Inferior parietal cortex (tissue), 1 donor: ENCODE measurements around the gene MAMSTR.
"Not testable (repeated sequence)": the region's sequence is repeated elsewhere in the genome, so short reads cannot be mapped to it uniquely, and the experiment has no call there.

Source experiments
- DNase-seq: peaks from one replicate; pipeline ENCODE4 v3.0.0-alpha.2; 2016; ENCODE audit errors: extremely low spot score

The MAMSTR gene

GRCh38 chr19:48686088-48686487 lies 33.4 kb downstream of the MAMSTR start:
- DNase-seq = no peak

- no peak for DNase-seq
Observed at GRCh38 chr19:48685583-48685982, 33.9 kb downstream of the MAMSTR start.

GRCh38 chr19:48683349-48683748 lies 36.2 kb downstream of the MAMSTR start:
- peak; percentile 58 for DNase-seq

GRCh38 chr19:48681127-48681470 lies 38.4 kb downstream of the MAMSTR start:
- peak; percentile 69 for DNase-seq

GRCh38 chr19:48680436-48681126 lies 38.9 kb downstream of the MAMSTR start:
- no peak for DNase-seq

GRCh38 chr19:48680006-48680405 lies 39.5 kb downstream of the MAMSTR start:
- not testable (repeated sequence) for DNase-seq

GRCh38 chr19:48678201-48678600 lies 41.3 kb downstream of the MAMSTR start:
- no peak for DNase-seq

- DNase-seq = no peak
Observed at GRCh38 chr19:48676887-48677286, 42.6 kb downstream of the MAMSTR start.

- DNase-seq = no peak
Observed at GRCh38 chr19:48676487-48676886, 43.0 kb downstream of the MAMSTR start.

- DNase-seq = peak; percentile 93
Observed at GRCh38 chr19:48674921-48675824, 44.4 kb downstream of the MAMSTR start.

- DNase-seq = no peak
Observed at GRCh38 chr19:48674216-48674809, 45.2 kb downstream of the MAMSTR start.

- no peak for DNase-seq
Observed at GRCh38 chr19:48673436-48674100, 46.0 kb downstream of the MAMSTR start.

- no peak for DNase-seq
Observed at GRCh38 chr19:48672994-48673393, 46.5 kb downstream of the MAMSTR start, which contains the start of gene NTN5. Gene NTN5, minus strand, starts transcription at chr19:48673017. Its CDS starts 2,031 bp downstream, at chr19:48670986.

GRCh38 chr19:48671446-48671995 lies 48.0 kb downstream of the MAMSTR start:
- no peak for DNase-seq

- DNase-seq = no peak
Observed at GRCh38 chr19:48670699-48671445, 48.7 kb downstream of the MAMSTR start.

GRCh38 chr19:48669903-48670668 lies 49.4 kb downstream of the MAMSTR start:
- DNase-seq = no peak

GRCh38 chr19:48668761-48669160 lies 50.8 kb downstream of the MAMSTR start:
- DNase-seq = no peak

GRCh38 chr19:48668332-48668731 lies 51.2 kb downstream of the MAMSTR start:
- DNase-seq = no peak

- DNase-seq = no peak
Observed at GRCh38 chr19:48665786-48666185, 53.7 kb downstream of the MAMSTR start.

- no peak for DNase-seq
Observed at GRCh38 chr19:48664476-48664875, 55.0 kb downstream of the MAMSTR start.
